Measurements from ENCODE around the gene AMDHD2.

GRCh38 chr16:2484898-2485508 lies 35.2 kb upstream of the AMDHD2 start:
- TF ChIP-seq CTCF (conservative IDR thresholded peaks at IDR 0.05 in 1 of 2, IDR thresholded peaks at IDR 0.05 in 1 of 2; ENCODE audit: extremely low read depth in 1 of 2, insufficient read depth in 1 of 2, low read depth in 1 of 2, low read length in 2 of 2) (no peak), EZH2 (IDR thresholded peaks at IDR 0.05; ENCODE audit: borderline replicate concordance, low read length) (no peak)

Measured in mammary epithelial cell (primary cell).